HG02678 (cell line): Measurements from ENCODE around the gene OTOG.

Experiments
- ATAC-seq: cut with Tn5 transposase; IDR thresholded peaks from one replicate; pipeline ENCODE4 v1.9.1; 2021; ENCODE audit warnings: mild to moderate bottlenecking, moderate library complexity; ENCODE audit not compliant: unreplicated experiment

The OTOG gene

DNA sequence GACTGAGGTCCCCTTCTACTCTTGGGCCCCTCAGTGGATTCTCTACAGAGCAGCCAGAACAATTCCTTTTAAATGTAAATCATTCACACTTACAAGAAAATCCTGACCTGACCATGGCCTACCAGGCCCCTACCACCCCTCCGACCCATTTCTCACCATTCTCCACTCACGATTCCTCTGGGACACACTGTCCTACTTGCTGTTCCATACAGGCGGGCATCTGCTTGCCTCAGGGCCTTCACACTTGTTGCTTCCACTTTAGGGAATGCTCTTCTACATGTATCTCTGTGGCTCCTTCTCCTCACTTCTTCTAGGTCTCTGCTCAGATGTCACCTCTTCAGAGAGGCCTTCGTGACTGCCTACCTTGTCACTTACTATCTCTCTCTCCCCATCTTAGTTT lies 6.3 kb upstream of the OTOG start:
- no peak for ATAC-seq

GRCh38 chr11:17541330-17541885 lies 5.7 kb upstream of the OTOG start:
- no peak for ATAC-seq

GRCh38 chr11:17542249-17542648 lies 4.8 kb upstream of the OTOG start:
- ATAC-seq = no peak

DNA sequence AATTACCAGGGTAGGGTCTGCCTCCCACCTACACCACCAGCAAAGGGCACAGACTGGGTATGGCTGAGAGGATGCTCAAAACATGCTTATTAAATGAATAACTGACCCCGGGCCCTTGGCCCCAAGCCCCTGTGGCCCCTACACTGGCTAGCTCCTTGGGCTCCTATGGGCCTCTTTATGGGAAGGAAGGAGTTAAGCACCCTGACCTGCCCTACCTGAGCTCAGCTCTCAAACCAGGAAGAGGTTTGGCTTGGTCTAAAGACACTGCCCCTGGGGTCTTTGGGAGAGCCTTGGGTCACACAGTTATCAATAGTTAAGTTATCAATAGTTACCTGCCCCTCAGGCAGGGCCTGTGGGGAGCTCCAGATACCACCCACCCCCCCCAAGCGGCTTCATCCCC lies 4.0 kb upstream of the OTOG start:
- no peak for ATAC-seq

GRCh38 chr11:17543574-17544180 lies 3.4 kb upstream of the OTOG start:
- no peak for ATAC-seq

GRCh38 chr11:17544181-17544622 lies 2.9 kb upstream of the OTOG start, which contains the start of gene USH1C:
USH1C (minus strand) TSS chr11:17544416; CDS start chr11:17544307, 109 bp downstream.
- no peak for ATAC-seq

- ATAC-seq = no peak
Measured at GRCh38 chr11:17546240-17546639, 819 bp upstream of the OTOG start.

- no peak for ATAC-seq
Measured at GRCh38 chr11:17547932-17548331, 873 bp downstream of the OTOG start.

- ATAC-seq = no peak
Measured at GRCh38 chr11:17548444-17548843, 1.4 kb downstream of the OTOG start.

GRCh38 chr11:17550450-17551346 lies 3.6 kb downstream of the OTOG start:
- no peak for ATAC-seq

GRCh38 chr11:17551347-17552040 lies 4.4 kb downstream of the OTOG start:
- ATAC-seq = no peak

DNA sequence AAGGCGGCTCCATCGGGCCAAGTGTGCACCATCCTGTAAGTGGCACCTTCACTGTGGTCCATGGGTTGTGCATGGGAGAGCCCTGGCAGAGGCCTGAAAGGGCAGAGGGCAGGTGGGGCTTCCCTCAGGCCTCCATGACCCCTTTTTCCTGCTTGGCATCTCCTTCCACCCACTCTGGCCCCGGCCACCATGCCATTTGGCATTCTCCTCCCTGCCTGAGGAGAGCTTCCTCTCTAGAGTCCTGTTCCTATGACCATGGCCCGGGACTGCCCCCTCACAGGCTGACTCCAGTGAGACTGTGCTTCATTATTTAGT lies 4.9 kb downstream of the OTOG start:
- no peak for ATAC-seq

GRCh38 chr11:17552392-17553248 lies 5.6 kb downstream of the OTOG start:
- ATAC-seq = no peak

GRCh38 chr11:17553249-17553546 lies 6.1 kb downstream of the OTOG start:
- no peak for ATAC-seq

GRCh38 chr11:17554487-17554886 lies 7.4 kb downstream of the OTOG start:
- no peak for ATAC-seq

- ATAC-seq = no peak
Measured at GRCh38 chr11:17556999-17557398, 9.9 kb downstream of the OTOG start.

DNA sequence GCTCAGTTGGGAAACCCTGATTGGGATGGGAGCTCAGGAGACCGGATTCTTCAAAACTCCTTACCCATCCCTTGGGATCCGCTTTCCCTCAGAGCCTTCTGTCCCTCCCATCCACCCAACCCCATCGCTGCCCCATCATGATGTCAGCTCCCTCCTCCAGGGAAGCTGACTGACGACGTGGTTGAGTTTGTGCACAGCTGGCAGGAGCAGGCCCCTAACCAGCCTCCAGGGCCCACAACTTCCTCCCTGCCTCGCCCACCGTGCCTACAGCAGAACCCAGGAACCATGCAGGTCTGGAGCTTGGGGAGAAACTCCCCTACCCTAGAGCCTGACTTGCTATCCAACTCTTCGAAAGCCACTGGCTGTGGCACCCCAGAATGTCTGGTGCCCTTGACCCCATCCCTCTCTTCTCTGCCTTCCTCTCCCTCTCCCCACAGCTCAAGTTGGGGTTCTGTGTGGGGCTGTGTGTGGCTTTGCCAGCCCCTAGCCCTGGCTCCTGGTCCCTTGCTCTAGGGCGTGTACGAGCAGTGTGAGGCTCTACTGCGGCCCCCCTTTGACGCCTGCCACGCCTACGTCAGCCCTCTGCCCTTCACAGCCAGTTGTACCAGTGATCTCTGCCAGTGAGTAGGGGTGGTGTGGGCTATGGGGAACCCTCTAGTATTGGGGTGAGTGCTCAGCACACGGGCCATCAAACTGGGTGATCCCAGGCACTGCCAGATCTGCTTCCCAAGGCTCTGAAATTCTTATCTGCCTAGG lies 11.1 kb downstream of the OTOG start:
- no peak for ATAC-seq

DNA sequence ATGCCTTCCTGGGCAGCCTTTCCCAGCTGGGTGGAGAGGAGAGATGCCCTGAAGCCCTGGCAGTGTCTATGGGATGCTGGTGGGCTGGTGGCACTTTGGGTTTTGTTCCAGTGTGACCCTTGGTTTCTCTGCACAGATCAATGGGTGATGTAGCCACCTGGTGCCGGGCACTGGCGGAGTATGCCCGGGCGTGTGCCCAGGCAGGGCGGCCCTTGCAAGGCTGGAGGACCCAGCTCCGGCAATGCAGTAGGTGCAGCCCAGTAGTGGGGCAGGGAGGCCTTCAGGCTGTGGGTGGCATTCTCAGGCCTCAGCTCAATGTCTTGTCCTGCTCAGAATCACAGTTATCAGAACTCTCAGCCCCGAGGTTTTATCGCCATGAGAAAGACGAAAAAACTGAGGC lies 11.9 kb downstream of the OTOG start:
- no peak for ATAC-seq

- no peak for ATAC-seq
Measured at GRCh38 chr11:17559341-17560087, 12.5 kb downstream of the OTOG start.
